ENCODE measurements around the gene FIGNL1. TPM values are rescaled to one million over a fixed set of nuclear protein-coding genes. Genes with fewer than 3 reads are reported as not detected.

Gene FIGNL1
- total RNA-seq, 2 experiments from 2014 or later: 10.4 to 11.5 TPM

GRCh38 chr7:50497068-50497642 is 47.0 kb upstream of the FIGNL1 start:
- no peaks in the 10 kb centered on the region for H3K36me3 ChIP-seq (ENCODE audit: insufficient read depth, low read length)
- H3K4me3 ChIP-seq (ENCODE audit: low read length): no peak overlapping the region
- Mint-ChIP-seq H3K4me3 (no peak overlapping the region), H3K36me3 (ENCODE audit: low read depth) (no peaks in the 10 kb centered on the region), H3K9me3 (peaks cover 2% of the 10 kb centered on the region), H3K4me1 (ENCODE audit: low read depth) (no peaks in the 10 kb centered on the region), H3K27ac (no peak overlapping the region), H3K27me3 (peaks cover 30% of the 10 kb centered on the region)
- intact Hi-C loops (cut with DNase I, micrococcal nuclease): no loop called here
- H3K4me1 ChIP-seq (ENCODE audit: insufficient read depth, low read length): no peaks in the 10 kb centered on the region
- CTCF ChIA-PET: interaction anchor here (1.1 kb wide), 1 partner anchor 9 kb away, joined by 3 read pairs; no protein-coding TSS in a partner anchor
- POLR2A ChIA-PET: no interaction called here
- DNase-seq (no peak), ATAC-seq (ENCODE audit: poor library complexity) (no peak)
- no peak overlapping the region for H3K27ac ChIP-seq (ENCODE audit: low read depth in 1 of 2, low read length in 2 of 2)
- peaks cover 0 to 4% of the 10 kb centered on the region in 2 experiments for H3K9me3 ChIP-seq (ENCODE audit: control insufficient read depth in 1 of 2, insufficient read depth in 1 of 2, low read length in 2 of 2)
- TF ChIP-seq, protein P1, sequence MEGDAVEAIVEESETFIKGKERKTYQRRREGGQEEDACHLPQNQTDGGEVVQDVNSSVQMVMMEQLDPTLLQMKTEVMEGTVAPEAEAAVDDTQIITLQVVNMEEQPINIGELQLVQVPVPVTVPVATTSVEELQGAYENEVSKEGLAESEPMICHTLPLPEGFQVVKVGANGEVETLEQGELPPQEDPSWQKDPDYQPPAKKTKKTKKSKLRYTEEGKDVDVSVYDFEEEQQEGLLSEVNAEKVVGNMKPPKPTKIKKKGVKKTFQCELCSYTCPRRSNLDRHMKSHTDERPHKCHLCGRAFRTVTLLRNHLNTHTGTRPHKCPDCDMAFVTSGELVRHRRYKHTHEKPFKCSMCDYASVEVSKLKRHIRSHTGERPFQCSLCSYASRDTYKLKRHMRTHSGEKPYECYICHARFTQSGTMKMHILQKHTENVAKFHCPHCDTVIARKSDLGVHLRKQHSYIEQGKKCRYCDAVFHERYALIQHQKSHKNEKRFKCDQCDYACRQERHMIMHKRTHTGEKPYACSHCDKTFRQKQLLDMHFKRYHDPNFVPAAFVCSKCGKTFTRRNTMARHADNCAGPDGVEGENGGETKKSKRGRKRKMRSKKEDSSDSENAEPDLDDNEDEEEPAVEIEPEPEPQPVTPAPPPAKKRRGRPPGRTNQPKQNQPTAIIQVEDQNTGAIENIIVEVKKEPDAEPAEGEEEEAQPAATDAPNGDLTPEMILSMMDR (IDR thresholded peaks at IDR 0.05): no peak
- H3K27me3 ChIP-seq (ENCODE audit: control insufficient read depth in 1 of 2, insufficient read depth in 2 of 2, low read length in 2 of 2): no peaks in the 10 kb centered on the region

DNA sequence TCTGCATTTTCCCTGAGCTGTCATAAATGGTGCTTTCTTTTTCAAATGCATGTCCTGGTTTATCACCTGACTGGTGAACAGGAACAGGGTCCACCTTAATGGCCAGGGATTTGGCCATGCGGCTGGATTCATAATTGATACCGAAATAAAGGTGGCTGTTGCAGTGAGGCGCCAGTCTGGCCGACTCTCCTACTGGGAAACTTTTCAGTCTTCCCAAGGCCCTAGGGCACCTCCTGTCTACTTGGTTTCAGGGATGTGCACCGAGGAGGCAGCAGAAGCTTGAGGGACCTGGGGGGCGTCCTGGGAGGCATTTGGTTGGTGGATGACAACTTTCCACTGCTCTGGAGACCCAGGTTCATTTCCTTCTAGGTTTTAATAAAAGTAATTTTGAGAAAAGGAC is 46.4 kb upstream of the FIGNL1 start:
- Histone ChIP-seq H3K9me3 (ENCODE audit: control insufficient read depth in 1 of 2, insufficient read depth in 1 of 2, low read length in 2 of 2) (peaks cover 0 to 4% of the 10 kb centered on the region in 2 experiments), H3K27ac (ENCODE audit: low read depth in 1 of 2, low read length in 2 of 2) (no peak overlapping the region), H3K4me3 (ENCODE audit: low read length) (no peak overlapping the region), H3K36me3 (ENCODE audit: insufficient read depth, low read length) (no peaks in the 10 kb centered on the region), H3K27me3 (ENCODE audit: control insufficient read depth in 1 of 2, insufficient read depth in 2 of 2, low read length in 2 of 2) (no peaks in the 10 kb centered on the region), H3K4me1 (ENCODE audit: insufficient read depth, low read length) (no peaks in the 10 kb centered on the region)
- Mint-ChIP-seq H3K4me1 (ENCODE audit: low read depth) (no peaks in the 10 kb centered on the region), H3K9me3 (peaks cover 2% of the 10 kb centered on the region), H3K27ac (no peak overlapping the region), H3K27me3 (peaks cover 36% of the 10 kb centered on the region), H3K4me3 (no peak overlapping the region), H3K36me3 (ENCODE audit: low read depth) (no peaks in the 10 kb centered on the region)
- ChIA-PET CTCF (no interaction called here), POLR2A (no interaction called here)
- no peak for ATAC-seq (ENCODE audit: poor library complexity)
- intact Hi-C loops (cut with DNase I, micrococcal nuclease): no loop called here
- TF ChIP-seq, protein P1 (IDR thresholded peaks at IDR 0.05): no peak
- no peak for DNase-seq

GRCh38 chr7:50495746-50496145 is 45.6 kb upstream of the FIGNL1 start:
- no peaks in the 10 kb centered on the region for H3K9me3 Mint-ChIP-seq
- ChIA-PET CTCF (no interaction called here), POLR2A (no interaction called here)
- TF ChIP-seq, protein P1 (IDR thresholded peaks at IDR 0.05): no peak
- H3K27ac Mint-ChIP-seq: no peak overlapping the region
- no peaks in the 10 kb centered on the region for H3K4me1 Mint-ChIP-seq (ENCODE audit: low read depth)
- H3K36me3 ChIP-seq (ENCODE audit: insufficient read depth, low read length): no peaks in the 10 kb centered on the region
- intact Hi-C loops (cut with DNase I, micrococcal nuclease): no loop called here
- no peaks in the 10 kb centered on the region for H3K4me1 ChIP-seq (ENCODE audit: insufficient read depth, low read length)
- H3K9me3 ChIP-seq (ENCODE audit: control insufficient read depth in 1 of 2, insufficient read depth in 1 of 2, low read length in 2 of 2): no peaks in the 10 kb centered on the region
- H3K27me3 Mint-ChIP-seq: peaks cover 34% of the 10 kb centered on the region
- no peaks in the 10 kb centered on the region for H3K27me3 ChIP-seq (ENCODE audit: control insufficient read depth in 1 of 2, insufficient read depth in 2 of 2, low read length in 2 of 2)
- no peak overlapping the region for H3K4me3 Mint-ChIP-seq
- no peak overlapping the region for H3K27ac ChIP-seq (ENCODE audit: low read depth in 1 of 2, low read length in 2 of 2)
- H3K36me3 Mint-ChIP-seq (ENCODE audit: low read depth): no peaks in the 10 kb centered on the region
- DNase-seq: no peak
- ATAC-seq (ENCODE audit: poor library complexity): no peak
- no peak overlapping the region for H3K4me3 ChIP-seq (ENCODE audit: low read length)
